HFF-Myc (cell line): ENCODE data around the gene SIL1.

Experiments used
- DNase-seq: peaks from one replicate; pipeline ENCODE4 v3.0.0-alpha.2; 2011; ENCODE audit warnings: low read depth; ENCODE audit errors: extremely low read depth
- H3K4me3 ChIP-seq: replicated peaks from 2 replicates; pipeline ENCODE4 v1.5.1; 2011; ENCODE audit warnings: low read depth, mild to moderate bottlenecking, control low read depth, low read length
- TF ChIP-seq, protein P1 (sequence below): IDR thresholded peaks from 2 replicates; pipeline ENCODE4 v1.5.1; 2012; ENCODE audit warnings: mild to moderate bottlenecking, low read depth, low read length, control low read depth; ENCODE audit errors: missing control alignments

SIL1 gene

GRCh38 chr5:139149477-139150199 is 48.5 kb downstream of the SIL1 start:
- TF ChIP-seq, protein P1, sequence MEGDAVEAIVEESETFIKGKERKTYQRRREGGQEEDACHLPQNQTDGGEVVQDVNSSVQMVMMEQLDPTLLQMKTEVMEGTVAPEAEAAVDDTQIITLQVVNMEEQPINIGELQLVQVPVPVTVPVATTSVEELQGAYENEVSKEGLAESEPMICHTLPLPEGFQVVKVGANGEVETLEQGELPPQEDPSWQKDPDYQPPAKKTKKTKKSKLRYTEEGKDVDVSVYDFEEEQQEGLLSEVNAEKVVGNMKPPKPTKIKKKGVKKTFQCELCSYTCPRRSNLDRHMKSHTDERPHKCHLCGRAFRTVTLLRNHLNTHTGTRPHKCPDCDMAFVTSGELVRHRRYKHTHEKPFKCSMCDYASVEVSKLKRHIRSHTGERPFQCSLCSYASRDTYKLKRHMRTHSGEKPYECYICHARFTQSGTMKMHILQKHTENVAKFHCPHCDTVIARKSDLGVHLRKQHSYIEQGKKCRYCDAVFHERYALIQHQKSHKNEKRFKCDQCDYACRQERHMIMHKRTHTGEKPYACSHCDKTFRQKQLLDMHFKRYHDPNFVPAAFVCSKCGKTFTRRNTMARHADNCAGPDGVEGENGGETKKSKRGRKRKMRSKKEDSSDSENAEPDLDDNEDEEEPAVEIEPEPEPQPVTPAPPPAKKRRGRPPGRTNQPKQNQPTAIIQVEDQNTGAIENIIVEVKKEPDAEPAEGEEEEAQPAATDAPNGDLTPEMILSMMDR = no peak
- no peak for DNase-seq
- H3K4me3 ChIP-seq = no peak overlapping the region

GRCh38 chr5:139148986-139149385 is 49.2 kb downstream of the SIL1 start:
- DNase-seq = no peak
- TF ChIP-seq, protein P1 = no peak
- H3K4me3 ChIP-seq = no peak overlapping the region

DNA sequence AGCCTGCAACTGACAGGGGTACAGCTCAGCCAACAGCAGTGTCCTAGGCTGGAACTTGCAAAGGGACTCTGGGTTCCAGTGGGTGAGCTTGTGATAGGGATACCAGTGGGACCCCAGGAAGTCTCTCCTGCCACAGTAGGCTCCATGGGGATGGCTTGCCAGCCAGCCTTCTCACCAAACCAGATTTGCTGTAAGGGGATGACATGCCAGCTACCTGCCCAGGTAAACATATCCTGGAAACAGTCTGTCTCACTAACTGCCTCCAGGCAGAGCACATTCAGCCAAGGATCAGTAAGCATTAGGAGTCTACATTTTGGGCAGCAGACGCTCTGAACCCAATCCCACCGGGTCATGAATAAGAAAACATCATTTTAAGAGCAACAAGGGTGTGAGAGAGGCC is 49.9 kb downstream of the SIL1 start:
- no peak for DNase-seq
- TF ChIP-seq, protein P1 = no peak
- no peak overlapping the region for H3K4me3 ChIP-seq

- H3K4me3 ChIP-seq = no peak overlapping the region
- TF ChIP-seq, protein P1 = no peak
- DNase-seq = no peak
Observed at GRCh38 chr5:139147483-139148087, 50.6 kb downstream of the SIL1 start.

- TF ChIP-seq, protein P1 = no peak
- DNase-seq = no peak
- H3K4me3 ChIP-seq = no peak overlapping the region
Observed at GRCh38 chr5:139146809-139147482, 51.2 kb downstream of the SIL1 start.

DNA sequence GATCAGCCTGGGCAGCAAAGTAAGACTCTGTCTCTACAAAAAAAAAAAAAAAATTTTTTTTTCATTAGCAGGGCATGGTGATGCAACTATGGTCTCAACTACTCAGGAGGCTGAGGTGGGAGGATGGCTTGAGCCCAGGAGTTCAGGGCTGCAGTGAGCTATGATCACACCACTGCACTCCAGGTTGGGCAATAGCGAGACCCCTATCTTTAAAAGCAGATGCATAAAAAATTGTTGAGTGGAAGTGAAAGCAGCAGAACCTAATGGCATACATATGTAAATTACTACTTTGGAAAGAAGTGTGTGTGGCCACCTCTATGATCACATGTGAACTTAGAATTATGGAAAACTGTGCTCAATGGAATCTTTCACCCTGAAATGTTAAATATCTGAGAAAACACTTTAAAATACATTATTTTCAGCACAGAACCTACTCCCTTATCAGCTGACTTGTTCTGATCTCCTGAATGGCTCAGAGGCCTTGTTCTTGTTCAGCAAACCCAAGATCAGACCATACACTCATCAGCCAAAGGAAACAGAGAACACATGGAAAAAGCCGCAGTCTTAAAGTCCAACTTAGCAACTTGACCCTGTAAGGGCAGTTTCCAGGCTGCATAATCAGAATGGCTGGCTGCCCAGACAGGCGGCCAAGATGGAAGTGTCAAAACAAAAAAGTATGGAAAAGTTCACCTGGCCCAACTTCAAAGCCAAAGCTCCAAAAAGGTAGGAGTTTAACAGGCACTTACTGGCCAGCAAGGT is 56.5 kb downstream of the SIL1 start:
- TF ChIP-seq, protein P1 = no peak
- H3K4me3 ChIP-seq = no peak overlapping the region
- DNase-seq = no peak
